Ascending aorta (tissue), 2 donors: ENCODE measurements around the gene GOLGA7B. TPM values are rescaled to one million over a fixed set of nuclear protein-coding genes. Genes with fewer than 3 reads are reported as not detected.

Experiments used
- DNase-seq, 2 donors: peaks; one replicate each; pipeline ENCODE4 v3.0.0-alpha.2; 2019; ENCODE audit warnings: low spot score in 2 of 2
- H3K27ac ChIP-seq, 2 donors: fragments of 200-600 bp; sonication (generic); one replicate each; pipeline ENCODE4 v1.5.1; 2016 to 2017; ENCODE audit warnings: mild to moderate bottlenecking in 1 of 2
- H3K27me3 ChIP-seq: fragments of 200-600 bp; sonication (generic); one replicate; pipeline ENCODE4 v1.5.1; 2017
- H3K36me3 ChIP-seq, 2 donors: fragments of 200-600 bp; sonication (generic); one replicate each; pipeline ENCODE4 v1.5.1; 2016
- H3K4me1 ChIP-seq, 2 donors: fragments of 200-600 bp; sonication (generic); one replicate each; pipeline ENCODE4 v1.5.1; 2016 to 2017; ENCODE audit warnings: mild to moderate bottlenecking in 1 of 2
- H3K4me3 ChIP-seq, 2 donors: fragments of 200-600 bp; sonication (generic); one replicate each; pipeline ENCODE4 v1.5.1; 2016 to 2017; ENCODE audit warnings: mild to moderate bottlenecking in 1 of 2
- H3K9me3 ChIP-seq, 2 donors: fragments of 200-600 bp; sonication (generic); one replicate each; pipeline ENCODE4 v1.5.1; 2016
- CTCF ChIP-seq, 3 experiments: fragments of 200-600 bp in 2 of 3; fragments of 450-650 bp in 1 of 3; sonication (generic) in 2 of 3; IDR thresholded peaks; one replicate each; pipeline ENCODE4 v1.5.1; 2016 to 2019; ENCODE audit warnings: antibody characterized with exemption in 3 of 3, mild to moderate bottlenecking in 1 of 3, moderate library complexity in 1 of 3
- intact Hi-C: fragments of 100-400 bp; cut with DNase I; formaldehyde crosslinking; loops from one replicate; pipeline ENCODE4 v1.15.1; 2023
- total RNA-seq: library from RNA; depleted of rRNA; stranded (reverse); fragments of >200 nt; gene quantifications from one replicate; pipeline ENCODE4 v1.1.0, GENCODE V29; 2016

The GOLGA7B gene
- total RNA-seq, 1 donor from 2014 or later = 0.11 TPM

GRCh38 chr10:97891497-97892167 is 42.0 kb downstream of the GOLGA7B start:
- Histone ChIP-seq H3K9me3 (no peaks in the 10 kb centered on the region), H3K36me3 (no peaks in the 10 kb centered on the region), H3K4me3 (no peak overlapping the region), H3K27me3 (no peaks in the 10 kb centered on the region), H3K4me1 (no peaks in the 10 kb centered on the region), H3K27ac (no peak overlapping the region)
- intact Hi-C loops = no loop called here
- TF ChIP-seq CTCF (IDR thresholded peaks at IDR 0.05) = no peak
- DNase-seq = no peak

GRCh38 chr10:97892506-97892905 is 42.9 kb downstream of the GOLGA7B start:
- TF ChIP-seq CTCF (IDR thresholded peaks at IDR 0.05) = no peak
- Histone ChIP-seq H3K4me3 (no peak overlapping the region), H3K4me1 (no peaks in the 10 kb centered on the region), H3K9me3 (no peaks in the 10 kb centered on the region), H3K27ac (no peak overlapping the region), H3K27me3 (no peaks in the 10 kb centered on the region), H3K36me3 (no peaks in the 10 kb centered on the region)
- intact Hi-C loops = no loop called here
- DNase-seq = no peak

DNA sequence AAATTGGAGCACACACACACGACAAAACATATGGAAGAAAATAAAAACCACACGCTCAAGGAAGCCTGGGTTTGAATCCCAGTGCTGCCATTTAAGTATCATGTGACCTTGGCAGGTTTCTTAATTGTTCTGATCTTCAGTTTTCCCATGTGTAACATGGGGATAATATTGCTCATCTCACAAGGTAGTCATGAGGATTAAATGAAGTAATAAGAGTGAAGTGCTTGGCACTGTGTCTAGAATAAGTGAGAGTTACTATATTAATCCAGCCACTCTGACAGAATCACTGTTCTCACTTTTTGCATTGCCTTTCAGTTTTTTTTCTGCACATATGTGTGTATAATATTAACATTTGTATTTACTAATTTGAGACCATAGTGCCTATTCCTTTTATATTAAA is 43.3 kb downstream of the GOLGA7B start:
- TF ChIP-seq CTCF (IDR thresholded peaks at IDR 0.05) = no peak
- Histone ChIP-seq H3K9me3 (no peaks in the 10 kb centered on the region), H3K36me3 (no peaks in the 10 kb centered on the region), H3K4me1 (no peaks in the 10 kb centered on the region), H3K27me3 (no peaks in the 10 kb centered on the region), H3K4me3 (no peak overlapping the region), H3K27ac (no peak overlapping the region)
- no peak for DNase-seq
- intact Hi-C loops = no loop called here

DNA sequence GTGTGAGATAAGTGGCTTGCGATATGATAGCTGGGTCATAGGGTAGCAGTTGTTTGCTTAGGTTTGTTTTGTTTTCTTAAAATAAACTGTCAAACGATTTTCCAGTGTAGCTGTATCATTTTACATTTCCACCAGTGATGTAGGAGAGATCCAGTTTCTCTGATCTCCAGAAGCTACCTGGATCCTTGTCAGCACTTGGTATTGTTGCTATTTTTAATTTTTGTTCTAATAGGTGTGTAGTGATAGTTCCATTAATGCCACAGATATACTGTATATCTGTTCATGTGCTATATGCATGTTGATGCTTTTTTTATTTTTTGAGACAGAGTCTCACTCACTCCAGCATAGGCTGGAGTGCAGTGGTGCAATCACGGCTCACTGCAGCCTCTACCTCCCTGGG is 44.4 kb downstream of the GOLGA7B start:
- Histone ChIP-seq H3K4me3 (no peak overlapping the region), H3K36me3 (no peaks in the 10 kb centered on the region), H3K9me3 (no peaks in the 10 kb centered on the region), H3K4me1 (no peaks in the 10 kb centered on the region), H3K27me3 (no peaks in the 10 kb centered on the region), H3K27ac (no peak overlapping the region)
- no peak for TF ChIP-seq CTCF (IDR thresholded peaks at IDR 0.05)
- DNase-seq = no peak
- intact Hi-C loops = no loop called here

- H3K36me3 ChIP-seq = no peaks in the 10 kb centered on the region
- no peaks in the 10 kb centered on the region for H3K4me1 ChIP-seq
- no peak overlapping the region for H3K4me3 ChIP-seq
- H3K27me3 ChIP-seq = no peaks in the 10 kb centered on the region
- no peaks in the 10 kb centered on the region for H3K9me3 ChIP-seq
- DNase-seq = no peak
- intact Hi-C loops = no loop called here
- TF ChIP-seq CTCF (IDR thresholded peaks at IDR 0.05) = no peak
- H3K27ac ChIP-seq = no peak overlapping the region
These were observed 45.4 kb downstream of the GOLGA7B start for GRCh38 chr10:97895084-97895483.

DNA sequence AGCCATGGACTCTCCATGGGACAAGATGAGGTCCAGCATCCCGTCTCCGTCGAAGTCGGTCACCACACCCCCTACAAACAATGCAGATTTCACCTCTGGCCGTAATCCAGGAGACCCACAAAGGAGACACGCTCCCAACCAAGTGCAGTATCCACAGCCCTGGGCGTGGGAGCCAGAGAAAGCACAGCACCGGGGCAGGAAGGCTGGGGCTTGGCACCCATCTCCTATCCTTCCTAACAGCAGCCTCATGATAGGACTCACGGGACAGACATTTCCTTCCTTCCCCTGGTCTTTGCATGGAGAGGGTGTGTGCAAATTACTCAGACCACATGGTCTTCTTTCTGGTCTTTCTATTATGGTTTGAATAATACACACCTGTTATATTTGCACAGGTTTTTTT is 46.3 kb downstream of the GOLGA7B start:
- no peaks in the 10 kb centered on the region for H3K27me3 ChIP-seq
- DNase-seq = no peak
- no peaks in the 10 kb centered on the region for H3K36me3 ChIP-seq
- no peaks in the 10 kb centered on the region for H3K9me3 ChIP-seq
- H3K4me3 ChIP-seq = no peak overlapping the region
- intact Hi-C loops = no loop called here
- TF ChIP-seq CTCF (IDR thresholded peaks at IDR 0.05) = no peak
- no peaks in the 10 kb centered on the region for H3K4me1 ChIP-seq
- no peak overlapping the region for H3K27ac ChIP-seq
